GM12864 (cell line): Measurements from ENCODE around the gene ADAM15.

Experiments
- DNase-seq: peaks from one replicate; pipeline ENCODE4 v3.0.0-alpha.2; 2011; ENCODE audit warnings: low read depth
- H3K4me3 ChIP-seq: 2 replicates; pipeline ENCODE4 v1.5.1; 2011; ENCODE audit warnings: mild to moderate bottlenecking, low read depth, low read length, control low read depth
- CTCF ChIP-seq: IDR thresholded peaks from 2 replicates; pipeline ENCODE4 v1.5.1; 2011; ENCODE audit warnings: low read depth, mild to moderate bottlenecking, moderate library complexity, low read length, control low read depth, inconsistent platforms; ENCODE audit errors: missing control alignments

ADAM15 gene

GRCh38 chr1:155069551-155070157, 18.5 kb downstream of the ADAM15 start:
- no peak overlapping the region for H3K4me3 ChIP-seq
- DNase-seq, result no peak
- TF ChIP-seq CTCF, result no peak

GRCh38 chr1:155070158-155070621, 19.1 kb downstream of the ADAM15 start:
- DNase-seq, result no peak
- no peak for TF ChIP-seq CTCF
- H3K4me3 ChIP-seq, result no peak overlapping the region

- TF ChIP-seq CTCF, result peak; percentile 51
- no peak for DNase-seq
- peak overlapping the region; percentile 51 for H3K4me3 ChIP-seq
These were observed 19.8 kb downstream of the ADAM15 start for GRCh38 chr1:155070721-155071569.

- TF ChIP-seq CTCF, result no peak
- no peak overlapping the region for H3K4me3 ChIP-seq
- DNase-seq, result no peak
These were observed 20.6 kb downstream of the ADAM15 start for GRCh38 chr1:155071701-155072100.

- no peak for DNase-seq
- no peak overlapping the region for H3K4me3 ChIP-seq
- no peak for TF ChIP-seq CTCF
These were observed 21.6 kb downstream of the ADAM15 start for GRCh38 chr1:155072531-155073289.

- no peak for DNase-seq
These were observed 22.5 kb downstream of the ADAM15 start for GRCh38 chr1:155073377-155074242.

More at GRCh38 chr1:155073377-155074242, 22.5 kb downstream of the ADAM15 start:
- no peak for TF ChIP-seq CTCF
- no peak overlapping the region for H3K4me3 ChIP-seq
